HepG2 (cell line): ENCODE results near the gene SCGB1D1. TPM values are rescaled to one million over a fixed set of nuclear protein-coding genes. Genes with fewer than 3 reads are reported as not detected.

Source experiments
- ATAC-seq: fragments of 200-7000 bp; cut with Tn5 transposase; 3 replicates; pipeline ENCODE4 v1.9.1; 2020; ENCODE audit warnings: mild to moderate bottlenecking, moderate library complexity
- BruUV-seq: library from RNA; stranded (reverse); fragments of 400-500 nt; replicated peaks from 2 replicates; lab custom pipeline; 2021; lab: Mats Ljungman, UMichigan
- CTCF ChIA-PET: fragments of 300-600 bp; formaldehyde crosslinking; extraction: SDS; loops from one replicate; lab custom pipeline; 2021; ENCODE audit warnings: low total read pairs, inconsistent platforms, low intra/inter-chr PET ratio; lab: Yijun Ruan, JAX
- POLR2A ChIA-PET: fragments of 350-600 bp; sonication (Branson Sonifier 250); formaldehyde crosslinking; loops from one replicate; lab custom pipeline; 2020; ENCODE audit warnings: antibody characterized with exemption, inconsistent platforms; lab: Yijun Ruan, JAX
- DNase-seq: peaks from one replicate; pipeline ENCODE4 v3.0.0-alpha.2; 2015; ENCODE audit warnings: low spot score
- FAIRE-seq: peaks from 3 replicates; lab custom pipeline; 2011; peaks lifted over from hg19 to GRCh38; lab: Jason Lieb, UNC
- H2AFZ ChIP-seq: one replicate; pipeline ENCODE4 v1.6.1; 2011; ENCODE audit warnings: low read length, inconsistent platforms
- H3K27ac ChIP-seq: fragments of 300-600 bp; 3 replicates; pipeline ENCODE4 v1.8.0; 2011; ENCODE audit warnings: mixed run types, mild to moderate bottlenecking, mixed read lengths, low read length, inconsistent platforms; ENCODE audit not compliant: insufficient read depth; ENCODE audit errors: extremely low read length
- H3K27me3 ChIP-seq, 2 experiments: fragments of 200-600 bp in 1 of 2; 2 replicates in 1 of 2; 3 replicates in 1 of 2; pipeline versions ENCODE4 v1.6.0 to v1.8.0; 2011; ENCODE audit warnings: low read length in 2 of 2, mild to moderate bottlenecking in 2 of 2, moderate library complexity in 2 of 2, inconsistent platforms in 1 of 2; ENCODE audit not compliant: insufficient read depth in 2 of 2, control insufficient read depth in 1 of 2
- H3K36me3 ChIP-seq, 2 experiments: fragments of 200-600 bp in 1 of 2; replicated peaks in 1 of 2; 2 replicates in 1 of 2; 3 replicates in 1 of 2; pipeline versions ENCODE4 v1.5.1 to v1.8.0; 2011; ENCODE audit warnings: low read length in 2 of 2, inconsistent platforms in 1 of 2; ENCODE audit not compliant: insufficient read depth in 2 of 2, control insufficient read depth in 1 of 2
- H3K4me1 ChIP-seq: 2 replicates; pipeline ENCODE4 v1.5.1; 2012; ENCODE audit warnings: low read length, inconsistent platforms; ENCODE audit not compliant: insufficient read depth
- H3K4me2 ChIP-seq: 2 replicates; pipeline ENCODE4 v1.6.0; 2011; ENCODE audit warnings: low read depth, low read length, inconsistent platforms
- H3K4me3 ChIP-seq, 3 experiments: fragments of 200-600 bp in 1 of 3; sonication (generic), shearing (Covaris generic) in 1 of 3; replicated peaks in 1 of 3; 2 replicates each; pipeline ENCODE4 v1.5.1; 2011 to 2016; ENCODE audit warnings: low read length in 3 of 3, inconsistent platforms in 2 of 3, low read depth in 2 of 3, mild to moderate bottlenecking in 2 of 3, control low read depth in 1 of 3, mixed read lengths in 1 of 3; ENCODE audit not compliant: insufficient read depth in 1 of 3
- H3K79me2 ChIP-seq: one replicate; pipeline ENCODE4 v1.6.1; 2011; ENCODE audit warnings: low read length, inconsistent platforms; ENCODE audit not compliant: insufficient read depth
- H3K9ac ChIP-seq: 2 replicates; pipeline ENCODE4 v1.6.0; 2011; ENCODE audit warnings: mild to moderate bottlenecking, low read depth, low read length, inconsistent platforms; ENCODE audit not compliant: insufficient read depth
- H3K9me3 ChIP-seq: 2 replicates; pipeline ENCODE4 v1.5.1; 2012; ENCODE audit warnings: mild to moderate bottlenecking, low read length
- H4K20me1 ChIP-seq: 2 replicates; pipeline ENCODE4 v1.6.0; 2011; ENCODE audit warnings: inconsistent platforms, mild to moderate bottlenecking, low read length, moderate library complexity; ENCODE audit not compliant: insufficient read depth
- KDM5B ChIP-seq: sonication (generic); formaldehyde crosslinking; IDR thresholded peaks from 2 replicates; pipeline ENCODE4 v1.4.0; 2020; ENCODE audit warnings: missing genetic modification reagents, mild to moderate bottlenecking, borderline replicate concordance
- PHF21A ChIP-seq: sonication (generic); formaldehyde crosslinking; IDR thresholded peaks from 2 replicates; pipeline ENCODE4 v1.5.0; 2020; ENCODE audit warnings: mild to moderate bottlenecking, missing genetic modification reagents
- ZKSCAN5 ChIP-seq: sonication (generic); formaldehyde crosslinking; IDR thresholded peaks from 2 replicates; pipeline ENCODE4 v1.5.1; 2020; ENCODE audit warnings: mild to moderate bottlenecking, missing genetic modification reagents
- ZNF556 ChIP-seq: sonication (generic); formaldehyde crosslinking; IDR thresholded peaks from 2 replicates; pipeline ENCODE4 v1.4.0; 2020; ENCODE audit warnings: mild to moderate bottlenecking, missing genetic modification reagents, borderline replicate concordance
- ZNF646 ChIP-seq: sonication (generic); formaldehyde crosslinking; IDR thresholded peaks from 2 replicates; pipeline ENCODE4 v1.9.0; 2021; ENCODE audit warnings: mild to moderate bottlenecking, missing genetic modification reagents
- ZNF720 ChIP-seq: sonication (generic); formaldehyde crosslinking; IDR thresholded peaks from 2 replicates; pipeline ENCODE4 v1.4.0; 2020; ENCODE audit warnings: missing genetic modification reagents
- ZNF766 ChIP-seq: sonication (generic); formaldehyde crosslinking; IDR thresholded peaks from 2 replicates; pipeline ENCODE4 v1.5.0; 2020; ENCODE audit warnings: missing genetic modification reagents, borderline replicate concordance
- ZZZ3 ChIP-seq: sonication (generic); formaldehyde crosslinking; IDR thresholded peaks from 2 replicates; pipeline ENCODE4 v1.4.0; 2020; ENCODE audit warnings: missing genetic modification reagents, mild to moderate bottlenecking, borderline replicate concordance
- WGBS: methylation state at CpG from one replicate; pipeline ENCODE4 v1.1.6; 2017; ENCODE audit warnings: low lambda C conversion rate; 5-methylcytosine and 5-hydroxymethylcytosine counted together
- in situ Hi-C: cut with HindIII; loops from 2 replicates; pipeline ENCODE4 v1.10.0; 2017; ENCODE audit warnings: low pct_unique_long_range_greater_than_20kb; ENCODE audit not compliant: extremely low pct_ligation_motif_present
- intact Hi-C: fragments of 100-400 bp; cut with micrococcal nuclease; formaldehyde crosslinking; loops from one replicate; pipeline ENCODE4 v1.10.0; 2022; ENCODE audit not compliant: unreplicated experiment
- polyA plus RNA-seq, 8 experiments: library from polyadenylated mRNA; depleted of rRNA in 3 of 8; stranded (reverse) in 7 of 8; unstranded in 1 of 8; fragments of >200 nt; fragmentation: Illumina TruSeq in 4 of 8; extraction: Trizol in 4 of 8; gene quantifications; 2 replicates each; pipeline versions ENCODE4 v1.2.1 to v1.2.3, GENCODE V29; 2011 to 2016; ENCODE audit warnings: low read depth in 4 of 8, missing spikeins in 1 of 8, mixed read lengths in 1 of 8; ENCODE audit not compliant: insufficient read depth in 1 of 8
- total RNA-seq, 5 experiments: library from RNA; depleted of rRNA; stranded (reverse); fragments of >200 nt; fragmentation: Illumina TruSeq; extraction: Trizol; gene quantifications; 2 replicates each; pipeline ENCODE4 v1.2.3, GENCODE V29; 2016; ENCODE audit warnings: low read depth in 1 of 5

SCGB1D1 gene
- total and polyA plus RNA-seq, 2 of the 13 experiments (the other 11 are each of a cell fraction or from before 2014, with no cell fraction given): not detected

GRCh38 chr11:62237499-62237898 lies 47.5 kb downstream of the SCGB1D1 start:
- Histone ChIP-seq H3K27me3 (peaks cover 0 to 24% of the 10 kb centered on the region in 2 experiments; a peak in 2 of 5 replicates), H3K36me3 (no peaks in the 10 kb centered on the region), H4K20me1 (no peaks in the 10 kb centered on the region), H3K9ac (no peak overlapping the region), H3K79me2 (no peaks in the 10 kb centered on the region), H3K27ac (no peak overlapping the region), H3K4me1 (peaks cover 10% of the 10 kb centered on the region; the same call in 1 of the 2 replicates), H3K4me3 (no peak overlapping the region), H2AFZ (no peak overlapping the region), H3K9me3 (no peaks in the 10 kb centered on the region), H3K4me2 (no peak overlapping the region)
- in situ Hi-C loops (no loop called here), intact Hi-C loops (no loop called here)
- ATAC-seq (no peak), DNase-seq (no peak), FAIRE-seq (no peak)
- WGBS: 0% methylated on average over 4 of the region's 4 CpGs
- TF ChIP-seq PHF21A: no peak
- TF ChIP-seq ZNF720 (CRISPR knock-in tag): no peak
- no peak for TF ChIP-seq KDM5B (CRISPR knock-in tag)
- no peak for TF ChIP-seq ZNF766 (CRISPR knock-in tag)
- TF ChIP-seq ZKSCAN5 (CRISPR knock-in tag): no peak
- no peak for TF ChIP-seq ZZZ3 (CRISPR knock-in tag)
- TF ChIP-seq ZNF646 (CRISPR knock-in tag): peak; percentile 48; the same call in 1 of the 2 replicates
- TF ChIP-seq ZNF556 (CRISPR knock-in tag): no peak
- BruUV-seq: no TSS peak
- ChIA-PET CTCF (no interaction called here), POLR2A (no interaction called here)
